GM18873 (cell line): ENCODE results near the gene MAP2K4.
"Not testable (repeated sequence)": the region's sequence is repeated elsewhere in the genome, so short reads cannot be mapped to it uniquely, and the experiment has no call there.

Source experiments
- ATAC-seq: cut with Tn5 transposase; IDR thresholded peaks from one replicate; pipeline ENCODE4 v1.9.1; 2021; ENCODE audit warnings: mild to moderate bottlenecking, moderate library complexity, moderate number of reproducible peaks; ENCODE audit not compliant: unreplicated experiment, low FRiP score

Gene MAP2K4

GRCh38 chr17:12136243-12136642 lies 115.6 kb downstream of the MAP2K4 start:
- no peak for ATAC-seq

DNA sequence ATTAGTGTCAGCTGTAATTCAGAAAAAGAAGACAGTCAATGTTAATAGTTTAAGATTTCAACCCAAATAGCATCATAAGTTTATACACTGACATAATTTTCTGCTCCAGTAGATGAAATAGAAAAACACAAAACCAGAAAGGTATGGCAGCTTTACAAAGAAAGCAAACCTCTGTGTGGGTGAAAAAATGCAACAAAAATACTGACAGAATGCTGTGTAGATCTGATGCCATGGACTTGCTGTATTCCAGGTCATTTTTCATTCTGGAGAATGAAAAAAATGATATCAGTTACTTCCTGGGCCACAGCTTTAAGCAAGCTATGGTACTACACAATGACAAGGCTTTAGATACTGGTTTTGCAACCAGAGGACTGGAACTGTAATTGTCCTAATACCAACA lies 116.0 kb downstream of the MAP2K4 start:
- ATAC-seq, result no peak

- no peak for ATAC-seq
These were observed 117.2 kb downstream of the MAP2K4 start for GRCh38 chr17:12137859-12138258.

DNA sequence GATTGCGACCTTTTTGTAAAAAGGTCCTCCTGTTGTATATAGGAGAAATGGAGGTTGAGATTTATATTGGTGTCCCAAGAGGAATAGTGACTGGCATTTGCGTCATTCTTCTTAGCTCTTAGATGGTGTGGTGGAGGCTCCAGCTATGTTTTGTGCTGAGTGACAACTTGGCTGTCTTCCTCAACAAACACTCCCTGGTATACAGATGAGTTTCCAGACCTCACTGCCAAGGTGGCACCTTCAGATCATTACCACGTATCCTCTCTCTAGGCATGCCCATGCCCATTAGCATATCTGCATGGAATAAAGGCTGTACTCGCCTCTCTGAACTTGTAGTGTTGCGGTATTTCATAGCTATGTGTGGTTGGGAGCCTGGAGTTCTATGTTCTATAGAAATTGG lies 120.0 kb downstream of the MAP2K4 start:
- ATAC-seq, result no peak

DNA sequence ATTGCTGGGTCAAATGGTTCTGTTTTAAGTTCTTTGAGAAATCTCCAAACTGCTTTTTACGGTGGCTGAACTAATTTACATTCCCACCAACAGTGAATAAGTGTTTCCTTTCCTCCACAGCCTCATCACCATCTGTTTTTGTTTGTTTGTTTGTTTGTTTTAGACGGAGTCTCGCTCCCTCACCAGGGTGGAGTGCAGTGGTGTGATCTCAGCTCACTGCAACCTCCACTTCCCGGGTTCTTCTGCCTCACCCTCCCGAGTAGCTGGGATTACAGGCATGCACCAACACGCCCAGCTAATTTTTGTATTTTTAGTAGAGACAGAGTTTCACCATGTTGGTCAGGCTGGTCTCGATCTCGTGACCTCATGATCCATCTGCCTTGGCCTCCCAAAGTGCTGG lies 141.5 kb downstream of the MAP2K4 start:
- ATAC-seq, result not testable (repeated sequence)

DNA sequence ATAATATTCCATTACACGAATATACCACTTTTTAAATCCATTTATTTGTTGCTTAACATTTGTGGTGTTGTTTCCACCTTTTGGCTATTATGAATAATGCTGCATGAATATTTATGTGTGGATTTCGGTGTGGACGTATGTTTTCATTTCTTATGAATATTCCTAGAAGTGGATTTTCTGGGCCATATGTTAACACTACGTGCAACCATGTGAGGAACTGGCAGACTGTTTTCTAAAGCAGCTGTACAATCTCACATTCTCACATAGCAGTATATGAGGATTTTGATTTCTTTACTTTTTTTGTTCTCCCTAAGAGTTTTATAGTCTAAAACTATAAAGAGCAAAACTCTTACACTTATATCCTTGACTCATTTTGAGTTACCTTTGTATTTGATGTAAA lies 143.4 kb downstream of the MAP2K4 start:
- ATAC-seq, result no peak

DNA sequence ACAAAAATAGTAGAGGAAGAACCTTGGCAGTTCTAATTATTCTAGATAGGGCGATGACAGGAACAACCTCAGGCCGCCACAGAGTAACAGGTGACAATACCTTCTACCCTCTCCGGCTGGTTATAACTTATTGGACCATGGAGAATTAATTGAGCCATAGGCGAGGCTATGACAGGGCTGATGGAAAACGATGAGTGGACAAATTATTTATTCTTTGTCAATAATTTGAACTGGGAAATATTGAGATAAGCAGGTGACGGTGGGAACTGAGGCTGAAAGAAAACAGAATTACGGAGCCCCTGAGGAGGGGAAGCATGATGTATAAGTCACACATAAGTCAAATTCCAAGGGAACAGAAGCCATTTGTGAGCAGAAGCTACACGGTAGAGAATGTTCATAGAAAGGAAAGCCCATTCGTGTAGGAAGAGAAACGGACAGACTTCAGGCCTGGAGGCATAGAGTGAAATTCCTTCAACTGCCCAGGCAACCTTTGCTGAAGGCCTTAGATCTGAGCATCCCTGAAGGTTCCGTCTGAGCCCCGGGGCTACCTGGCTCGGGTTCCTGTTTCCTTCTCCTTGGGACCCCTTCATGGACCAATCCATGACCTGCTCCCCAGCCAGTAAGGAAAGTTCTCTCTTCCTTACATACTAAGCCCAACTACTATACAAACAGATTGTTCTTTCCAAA lies 158.1 kb downstream of the MAP2K4 start:
- no peak for ATAC-seq

DNA sequence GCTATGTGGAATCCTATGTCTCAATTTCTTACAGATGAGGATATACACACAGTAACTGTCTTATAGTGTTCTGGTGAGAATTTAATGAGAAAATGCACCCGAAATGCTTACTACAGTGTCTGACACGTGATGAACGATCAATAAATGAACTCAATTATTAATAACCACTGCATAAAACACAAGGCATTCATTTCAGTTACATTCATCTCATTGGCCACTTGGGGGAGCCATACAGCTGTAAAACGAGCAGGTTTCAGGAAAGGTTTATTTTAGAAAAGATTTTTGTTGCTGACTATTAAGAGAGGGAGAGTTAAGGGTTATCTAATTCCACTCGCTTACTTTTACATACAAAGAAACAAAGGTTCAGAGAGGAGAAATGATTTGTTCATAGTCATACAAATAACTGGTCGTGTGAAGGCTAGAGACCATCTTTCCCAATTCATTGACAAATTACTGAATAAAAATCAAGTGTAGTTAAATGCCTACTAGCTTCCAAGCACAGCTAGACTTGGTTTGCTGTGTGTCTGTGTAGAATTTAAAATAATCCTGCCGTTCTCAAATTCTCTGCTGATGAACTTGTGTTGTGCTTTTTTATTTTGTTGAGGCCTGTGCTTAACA lies 160.1 kb downstream of the MAP2K4 start:
- no peak for ATAC-seq

DNA sequence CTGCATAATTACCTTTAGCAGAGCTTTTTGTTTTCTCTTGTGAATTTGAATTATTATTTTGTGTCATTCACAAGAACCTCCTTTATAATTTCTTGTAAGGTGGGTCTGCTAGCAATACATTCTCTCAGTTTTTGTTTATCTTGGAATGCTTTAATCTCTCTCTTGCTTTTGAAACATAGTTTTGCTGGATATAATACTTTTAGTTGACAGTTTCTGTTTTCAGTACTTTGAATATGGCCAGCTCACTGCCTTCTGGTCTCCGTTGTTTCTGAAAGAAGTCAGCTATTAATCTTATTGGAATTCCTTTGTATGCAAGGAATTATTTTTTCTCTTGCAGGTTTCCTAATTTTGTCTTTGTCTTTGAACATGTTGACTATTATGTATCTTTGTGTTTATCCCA lies 167.0 kb downstream of the MAP2K4 start:
- no peak for ATAC-seq

- no peak for ATAC-seq
These were observed 172.6 kb downstream of the MAP2K4 start for GRCh38 chr17:12193144-12193735.
